COR-L47 (cell line): ENCODE results near the gene CENPE.
A peak's percentile ranks its signal among the peaks of the same experiment; 100 is the strongest.

ENCODE experiments used
- DNase-seq: peaks from one replicate; lab custom pipeline; 2025; lab: John Stamatoyannopoulos, UW

CENPE gene

GRCh38 chr4:103123114-103123513 lies 75.0 kb downstream of the CENPE start:
- DNase-seq, result no peak

- no peak for DNase-seq
These were observed 80.0 kb downstream of the CENPE start for GRCh38 chr4:103118166-103118565.

GRCh38 chr4:103111598-103111997 lies 86.5 kb downstream of the CENPE start:
- no peak for DNase-seq

- no peak for DNase-seq
These were observed 89.6 kb downstream of the CENPE start for GRCh38 chr4:103108542-103108941.

GRCh38 chr4:103105558-103106356 lies 92.4 kb downstream of the CENPE start:
- no peak for DNase-seq

- no peak for DNase-seq
These were observed 93.3 kb downstream of the CENPE start for GRCh38 chr4:103104886-103105285.

GRCh38 chr4:103100691-103101090 lies 97.5 kb downstream of the CENPE start:
- DNase-seq, result no peak

GRCh38 chr4:103099691-103100392 lies 98.3 kb downstream of the CENPE start, which contains the start of gene BDH2:
BDH2 (minus strand) TSS chr4:103099834; CDS start chr4:103096254, 3,580 bp downstream.
- DNase-seq, result peak; percentile 83

- DNase-seq, result no peak
These were observed 99.2 kb downstream of the CENPE start for GRCh38 chr4:103098756-103099440.

- no peak for DNase-seq
These were observed 99.8 kb downstream of the CENPE start for GRCh38 chr4:103098341-103098740.

- no peak for DNase-seq
These were observed 101.0 kb downstream of the CENPE start for GRCh38 chr4:103097112-103097511.

GRCh38 chr4:103095080-103095479 lies 103.1 kb downstream of the CENPE start:
- no peak for DNase-seq

- DNase-seq, result no peak
These were observed 105.9 kb downstream of the CENPE start for GRCh38 chr4:103092245-103092644.

GRCh38 chr4:103091601-103092223 lies 106.4 kb downstream of the CENPE start:
- DNase-seq, result peak; percentile 40

- DNase-seq, result no peak
These were observed 108.7 kb downstream of the CENPE start for GRCh38 chr4:103089481-103089880.

- no peak for DNase-seq
These were observed 111.6 kb downstream of the CENPE start for GRCh38 chr4:103086551-103086950.

- DNase-seq, result no peak
These were observed 112.5 kb downstream of the CENPE start for GRCh38 chr4:103085555-103086196.

- DNase-seq, result no peak
These were observed 118.5 kb downstream of the CENPE start for GRCh38 chr4:103079621-103080020.

- DNase-seq, result no peak
These were observed 121.3 kb downstream of the CENPE start, which contains the start of gene SLC9B2 for GRCh38 chr4:103076747-103077347. SLC9B2 (minus strand) TSS chr4:103076761; CDS start chr4:103067550, 9,211 bp downstream.

- DNase-seq, result peak; percentile 75
These were observed 122.0 kb downstream of the CENPE start for GRCh38 chr4:103075894-103076746.
